Skeletal muscle satellite cell (primary cell): Measurements from ENCODE around the gene NCR2.

Experiments used
- H3K27me3 ChIP-seq: 2 replicates; pipeline ENCODE4 v1.7.0; 2013; ENCODE audit warnings: low read length; ENCODE audit not compliant: control insufficient read depth, insufficient read depth
- H3K36me3 ChIP-seq: 2 replicates; pipeline ENCODE4 v1.7.0; 2013; ENCODE audit warnings: mild to moderate bottlenecking, control low read depth, low read length; ENCODE audit not compliant: insufficient read depth
- H3K4me1 ChIP-seq: 2 replicates; pipeline ENCODE4 v1.7.0; 2013; ENCODE audit warnings: low read length; ENCODE audit not compliant: control insufficient read depth, insufficient read depth
- H3K4me2 ChIP-seq: 2 replicates; pipeline ENCODE4 v1.7.0; 2013; ENCODE audit warnings: mild to moderate bottlenecking, low read length
- H3K4me3 ChIP-seq: 2 replicates; pipeline ENCODE4 v1.7.0; 2013; ENCODE audit warnings: low read length
- H3K9ac ChIP-seq: 2 replicates; pipeline ENCODE4 v1.7.0; 2013; ENCODE audit warnings: mild to moderate bottlenecking, low read depth, low read length, moderate library complexity
- H3K9me3 ChIP-seq: replicated peaks from 2 replicates; pipeline ENCODE4 v1.7.0; 2013; ENCODE audit warnings: mild to moderate bottlenecking, control low read depth, low read length

Gene NCR2

DNA sequence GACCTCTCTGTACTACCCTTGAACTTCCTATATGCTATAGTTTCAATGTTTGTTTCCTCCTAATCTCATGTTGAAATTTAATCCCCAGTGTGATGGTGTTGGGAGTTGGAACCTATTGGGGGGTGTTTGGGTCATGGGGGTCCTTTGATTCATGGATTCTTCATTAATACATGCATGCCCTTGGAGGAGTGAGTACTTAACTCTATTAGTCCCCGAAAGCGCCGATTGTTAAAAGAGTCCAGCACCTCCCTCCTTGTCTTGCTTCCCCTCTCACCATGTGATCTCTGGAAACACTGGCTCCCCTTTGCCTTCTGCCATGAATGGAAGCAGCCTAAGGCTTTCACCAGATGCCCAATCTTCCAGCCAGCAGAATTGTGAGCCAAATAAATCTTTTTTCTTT is 31.7 kb downstream of the NCR2 start:
- Histone ChIP-seq H3K4me3 (no peak overlapping the region), H3K4me1 (peaks cover 4% of the 10 kb centered on the region), H3K4me2 (no peak overlapping the region), H3K9ac (no peak overlapping the region), H3K36me3 (no peaks in the 10 kb centered on the region), H3K9me3 (no peaks in the 10 kb centered on the region), H3K27me3 (peaks cover 42% of the 10 kb centered on the region)

DNA sequence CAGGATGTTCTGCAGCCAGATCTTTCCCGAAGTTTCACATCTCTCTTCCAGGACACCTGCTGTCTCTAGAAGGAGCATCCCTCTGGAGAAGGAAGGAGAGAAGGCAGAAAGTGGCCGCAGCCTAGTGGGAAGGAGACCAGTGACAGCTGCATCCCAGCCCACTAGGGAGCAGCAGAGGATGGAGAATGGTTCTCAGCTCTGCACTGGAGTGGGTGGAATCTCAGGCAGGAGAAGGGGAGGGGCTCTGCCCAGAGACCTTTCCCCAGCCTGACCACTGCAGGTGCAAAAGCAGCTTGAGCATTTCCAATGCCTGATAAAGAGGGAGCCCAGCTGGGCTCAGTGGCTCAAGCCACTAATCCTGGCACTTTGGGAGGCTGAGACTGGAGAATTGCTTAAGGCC is 32.3 kb downstream of the NCR2 start:
- Histone ChIP-seq H3K4me2 (no peak overlapping the region), H3K9ac (no peak overlapping the region), H3K9me3 (no peaks in the 10 kb centered on the region), H3K36me3 (no peaks in the 10 kb centered on the region), H3K27me3 (peaks cover 48% of the 10 kb centered on the region), H3K4me3 (no peak overlapping the region), H3K4me1 (peaks cover 4% of the 10 kb centered on the region)

DNA sequence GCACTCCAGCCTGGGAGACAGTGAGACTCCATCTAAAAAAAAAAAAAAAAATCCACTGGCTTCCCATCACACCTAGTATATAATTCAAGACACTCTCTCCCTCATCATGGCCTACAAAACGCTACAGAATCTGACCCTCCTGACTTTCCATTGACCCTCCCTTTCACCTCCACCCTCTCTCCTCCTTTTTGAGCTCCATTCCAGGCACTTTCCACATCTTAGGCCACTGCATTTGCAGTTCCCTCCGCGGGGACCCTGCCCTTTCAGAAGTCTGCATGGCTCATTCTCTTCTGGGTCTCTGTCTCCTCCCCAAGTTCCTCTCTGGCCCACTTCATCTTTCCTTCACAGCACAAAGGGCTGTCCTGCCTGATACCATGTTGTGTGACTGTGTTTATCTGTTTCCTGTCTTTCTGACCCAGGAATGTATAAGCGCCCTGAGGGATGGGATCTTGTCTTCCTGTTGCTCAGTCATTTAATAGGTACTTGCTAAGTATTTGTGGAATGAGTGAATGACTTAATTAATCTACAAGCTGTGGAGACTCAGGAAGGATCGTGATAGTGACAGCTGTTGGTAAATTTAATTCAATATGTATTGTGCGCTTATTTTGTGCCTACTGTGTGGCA is 35.2 kb downstream of the NCR2 start:
- H3K4me1 ChIP-seq, result peaks cover 7% of the 10 kb centered on the region
- no peaks in the 10 kb centered on the region for H3K9me3 ChIP-seq
- no peak overlapping the region for H3K4me2 ChIP-seq
- H3K9ac ChIP-seq, result no peak overlapping the region
- H3K27me3 ChIP-seq, result peaks cover 74% of the 10 kb centered on the region
- no peak overlapping the region for H3K4me3 ChIP-seq
- H3K36me3 ChIP-seq, result no peaks in the 10 kb centered on the region

- H3K36me3 ChIP-seq, result no peaks in the 10 kb centered on the region
- no peak overlapping the region for H3K9ac ChIP-seq
- peaks cover 78% of the 10 kb centered on the region for H3K27me3 ChIP-seq
- H3K4me2 ChIP-seq, result peak overlapping the region; percentile 72
- peaks cover 7% of the 10 kb centered on the region for H3K4me1 ChIP-seq
- peak overlapping the region; percentile 42 for H3K4me3 ChIP-seq
- no peaks in the 10 kb centered on the region for H3K9me3 ChIP-seq
Measured at GRCh38 chr6:41371461-41371991, 36.1 kb downstream of the NCR2 start.

- Histone ChIP-seq H3K4me2 (peak overlapping the region; percentile 72), H3K27me3 (peaks cover 84% of the 10 kb centered on the region)
Measured at GRCh38 chr6:41371992-41372831, 36.8 kb downstream of the NCR2 start.

GRCh38 chr6:41372832-41373626 is 37.6 kb downstream of the NCR2 start:
- peak overlapping the region; percentile 20 for H3K4me2 ChIP-seq
- peaks cover 7% of the 10 kb centered on the region for H3K4me1 ChIP-seq
- H3K27me3 ChIP-seq, result peaks cover 89% of the 10 kb centered on the region
- H3K9ac ChIP-seq, result no peak overlapping the region
- no peaks in the 10 kb centered on the region for H3K9me3 ChIP-seq
- no peaks in the 10 kb centered on the region for H3K36me3 ChIP-seq
- no peak overlapping the region for H3K4me3 ChIP-seq

More at GRCh38 chr6:41371992-41372831, 36.8 kb downstream of the NCR2 start:
- Histone ChIP-seq H3K4me3 (peak overlapping the region; percentile 42), H3K36me3 (no peaks in the 10 kb centered on the region), H3K9me3 (no peaks in the 10 kb centered on the region), H3K4me1 (peaks cover 7% of the 10 kb centered on the region), H3K9ac (no peak overlapping the region)

DNA sequence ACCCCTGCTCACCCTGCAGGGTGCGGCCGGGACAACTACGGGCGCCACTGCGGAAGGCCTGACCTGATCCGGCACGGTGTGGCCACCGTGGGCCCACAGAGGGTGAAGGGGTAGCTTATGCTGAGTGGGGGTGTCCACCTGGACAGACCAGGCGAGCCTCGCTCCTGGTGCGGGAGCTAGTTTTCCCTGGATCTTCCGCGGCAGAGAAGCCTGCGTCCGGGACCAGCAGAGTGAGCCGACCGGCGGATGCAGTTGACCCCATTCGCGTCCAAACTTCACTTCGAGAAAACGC is 38.2 kb downstream of the NCR2 start:
- H3K9me3 ChIP-seq, result no peaks in the 10 kb centered on the region
- no peak overlapping the region for H3K4me3 ChIP-seq
- H3K4me2 ChIP-seq, result no peak overlapping the region
- H3K36me3 ChIP-seq, result no peaks in the 10 kb centered on the region
- no peak overlapping the region for H3K9ac ChIP-seq
- peaks cover 89% of the 10 kb centered on the region for H3K27me3 ChIP-seq
- H3K4me1 ChIP-seq, result peaks cover 7% of the 10 kb centered on the region

DNA sequence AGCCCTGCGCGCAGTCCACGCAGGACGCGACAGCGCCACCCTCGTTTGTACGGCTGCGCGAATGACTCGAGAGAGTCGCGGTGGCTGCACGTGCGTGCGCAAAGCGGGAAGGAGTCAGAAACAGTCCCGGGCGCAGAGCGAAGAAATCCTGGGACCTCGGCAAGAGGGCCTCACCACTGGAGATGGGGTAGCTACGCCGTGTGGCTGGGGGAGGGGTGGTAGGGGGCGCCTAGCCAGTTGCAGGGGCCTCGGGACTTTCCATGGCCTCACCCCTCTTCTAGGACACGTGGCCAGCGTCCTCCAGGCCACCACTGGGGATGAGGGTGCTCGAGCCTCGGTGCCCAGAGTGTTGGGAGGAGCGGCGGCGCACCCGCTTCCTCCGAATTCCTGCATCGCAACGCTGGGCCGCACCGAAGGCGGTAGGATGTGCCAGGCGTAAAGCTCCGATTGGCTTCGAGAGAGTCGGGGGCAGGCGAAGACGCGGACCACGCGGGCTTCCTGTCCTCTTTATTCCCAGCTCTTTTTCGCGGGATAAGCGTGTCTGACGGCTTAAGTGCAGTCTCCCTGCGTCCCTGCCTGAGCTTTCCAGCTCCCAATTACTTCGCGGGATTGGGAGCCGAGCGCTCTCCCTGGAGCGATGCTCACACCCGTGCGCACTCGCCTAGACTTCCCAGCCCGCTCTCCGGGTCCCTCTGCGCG is 38.7 kb downstream of the NCR2 start:
- Histone ChIP-seq H3K4me3 (no peak overlapping the region), H3K36me3 (no peaks in the 10 kb centered on the region), H3K4me2 (peak overlapping the region; percentile 25), H3K9ac (no peak overlapping the region), H3K4me1 (peaks cover 7% of the 10 kb centered on the region), H3K27me3 (peaks cover 92% of the 10 kb centered on the region), H3K9me3 (no peaks in the 10 kb centered on the region)

GRCh38 chr6:41374618-41375590 is 39.5 kb downstream of the NCR2 start:
- H3K4me2 ChIP-seq, result peak overlapping the region; percentile 25
- peaks cover 93% of the 10 kb centered on the region for H3K27me3 ChIP-seq
- no peaks in the 10 kb centered on the region for H3K9me3 ChIP-seq
- H3K36me3 ChIP-seq, result no peaks in the 10 kb centered on the region
- H3K4me1 ChIP-seq, result peaks cover 7% of the 10 kb centered on the region
- no peak overlapping the region for H3K4me3 ChIP-seq
- no peak overlapping the region for H3K9ac ChIP-seq

GRCh38 chr6:41375598-41376151 is 40.3 kb downstream of the NCR2 start:
- H3K9me3 ChIP-seq, result no peaks in the 10 kb centered on the region
- H3K36me3 ChIP-seq, result no peaks in the 10 kb centered on the region
- no peak overlapping the region for H3K9ac ChIP-seq
- H3K4me3 ChIP-seq, result no peak overlapping the region
- peaks cover 7% of the 10 kb centered on the region for H3K4me1 ChIP-seq
- no peak overlapping the region for H3K4me2 ChIP-seq
- peaks cover 92% of the 10 kb centered on the region for H3K27me3 ChIP-seq
